GM19395 (cell line): Measurements from ENCODE around the gene FARS2.

ENCODE experiments used
- ATAC-seq: cut with Tn5 transposase; IDR thresholded peaks from one replicate; pipeline ENCODE4 v1.9.1; 2021; ENCODE audit warnings: mild to moderate bottlenecking, moderate library complexity; ENCODE audit not compliant: unreplicated experiment

FARS2 gene

GRCh38 chr6:5365436-5366195, 104.3 kb downstream of the FARS2 start:
- ATAC-seq: no peak

- ATAC-seq: no peak
Measured at GRCh38 chr6:5366941-5367340, 105.6 kb downstream of the FARS2 start.

GRCh38 chr6:5367510-5367909, 106.2 kb downstream of the FARS2 start:
- ATAC-seq: no peak

- ATAC-seq: no peak
Measured at GRCh38 chr6:5373430-5373829, 112.1 kb downstream of the FARS2 start.

- ATAC-seq: no peak
Measured at GRCh38 chr6:5378331-5378730, 117.0 kb downstream of the FARS2 start.

- no peak for ATAC-seq
Measured at GRCh38 chr6:5379647-5380242, 118.4 kb downstream of the FARS2 start.

- ATAC-seq: no peak
Measured at GRCh38 chr6:5383856-5384255, 122.5 kb downstream of the FARS2 start.

GRCh38 chr6:5384276-5384675, 123.0 kb downstream of the FARS2 start:
- no peak for ATAC-seq

- no peak for ATAC-seq
Measured at GRCh38 chr6:5388326-5388725, 127.0 kb downstream of the FARS2 start.

- ATAC-seq: no peak
Measured at GRCh38 chr6:5389086-5389745, 127.9 kb downstream of the FARS2 start.

GRCh38 chr6:5390177-5390576, 128.9 kb downstream of the FARS2 start:
- ATAC-seq: no peak

GRCh38 chr6:5394280-5394679, 133.0 kb downstream of the FARS2 start:
- ATAC-seq: no peak

- ATAC-seq: no peak
Measured at GRCh38 chr6:5395719-5396118, 134.4 kb downstream of the FARS2 start.

GRCh38 chr6:5398530-5398929, 137.2 kb downstream of the FARS2 start:
- ATAC-seq: peak; percentile 68

- ATAC-seq: no peak
Measured at GRCh38 chr6:5399391-5399790, 138.1 kb downstream of the FARS2 start.

- ATAC-seq: no peak
Measured at GRCh38 chr6:5401845-5402738, 140.8 kb downstream of the FARS2 start.

GRCh38 chr6:5403076-5403475, 141.8 kb downstream of the FARS2 start:
- no peak for ATAC-seq

- no peak for ATAC-seq
Measured at GRCh38 chr6:5403609-5404008, 142.3 kb downstream of the FARS2 start.

GRCh38 chr6:5405976-5406375, 144.7 kb downstream of the FARS2 start:
- ATAC-seq: no peak

GRCh38 chr6:5411414-5411813, 150.1 kb downstream of the FARS2 start:
- ATAC-seq: no peak

- ATAC-seq: no peak
Measured at GRCh38 chr6:5412017-5412416, 150.7 kb downstream of the FARS2 start.
